Sigmoid colon (tissue), 4 donors: ENCODE measurements around the gene TMEM86A.

ENCODE experiments used
- EP300 ChIP-seq, 4 donors: sonication (generic); formaldehyde crosslinking; IDR thresholded peaks; one replicate each; pipeline ENCODE4 v1.6.1; 2017; ENCODE audit warnings: antibody characterized with exemption in 4 of 4
- POLR2AphosphoS5 ChIP-seq, 4 donors: sonication (generic); formaldehyde crosslinking; IDR thresholded peaks; one replicate each; pipeline ENCODE4 v1.6.1; 2017; ENCODE audit warnings: antibody characterized with exemption in 4 of 4
- TF ChIP-seq, protein P1 (sequence below), 4 experiments: fragments of 450-650 bp in 3 of 4; fragments of 200-600 bp in 1 of 4; IDR thresholded peaks; one replicate each; pipeline ENCODE4 v1.5.1; 2016 to 2019; ENCODE audit warnings: antibody characterized with exemption in 4 of 4, mild to moderate bottlenecking in 3 of 4, moderate library complexity in 2 of 4

DNA sequence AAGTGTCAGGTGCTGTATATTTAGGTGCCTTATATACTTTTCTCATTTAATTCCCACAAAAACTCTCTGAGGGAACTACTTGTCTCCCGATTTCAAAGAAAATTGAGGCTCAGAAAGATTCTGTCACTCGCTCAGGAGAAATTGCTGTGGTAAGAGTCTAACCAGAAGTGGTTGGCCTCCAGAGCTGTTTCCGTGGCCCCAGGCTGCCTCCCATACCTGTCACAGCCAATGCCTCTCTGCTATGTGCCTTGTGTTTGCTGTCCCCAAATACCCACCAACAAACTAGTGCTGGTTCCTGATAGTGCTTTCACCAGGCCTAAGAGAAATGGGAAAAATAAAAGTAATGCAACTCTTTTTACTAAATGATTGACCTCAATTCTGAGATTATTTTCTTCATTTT lies 21.0 kb upstream of the TMEM86A start:
- TF ChIP-seq, protein P1, sequence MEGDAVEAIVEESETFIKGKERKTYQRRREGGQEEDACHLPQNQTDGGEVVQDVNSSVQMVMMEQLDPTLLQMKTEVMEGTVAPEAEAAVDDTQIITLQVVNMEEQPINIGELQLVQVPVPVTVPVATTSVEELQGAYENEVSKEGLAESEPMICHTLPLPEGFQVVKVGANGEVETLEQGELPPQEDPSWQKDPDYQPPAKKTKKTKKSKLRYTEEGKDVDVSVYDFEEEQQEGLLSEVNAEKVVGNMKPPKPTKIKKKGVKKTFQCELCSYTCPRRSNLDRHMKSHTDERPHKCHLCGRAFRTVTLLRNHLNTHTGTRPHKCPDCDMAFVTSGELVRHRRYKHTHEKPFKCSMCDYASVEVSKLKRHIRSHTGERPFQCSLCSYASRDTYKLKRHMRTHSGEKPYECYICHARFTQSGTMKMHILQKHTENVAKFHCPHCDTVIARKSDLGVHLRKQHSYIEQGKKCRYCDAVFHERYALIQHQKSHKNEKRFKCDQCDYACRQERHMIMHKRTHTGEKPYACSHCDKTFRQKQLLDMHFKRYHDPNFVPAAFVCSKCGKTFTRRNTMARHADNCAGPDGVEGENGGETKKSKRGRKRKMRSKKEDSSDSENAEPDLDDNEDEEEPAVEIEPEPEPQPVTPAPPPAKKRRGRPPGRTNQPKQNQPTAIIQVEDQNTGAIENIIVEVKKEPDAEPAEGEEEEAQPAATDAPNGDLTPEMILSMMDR (IDR thresholded peaks at IDR 0.05), result no peak
- TF ChIP-seq EP300 (IDR thresholded peaks at IDR 0.05) (no peak), POLR2AphosphoS5 (IDR thresholded peaks at IDR 0.05) (no peak)
